HepG2 (cell line): Measurements from ENCODE around the gene CPVL. TPM values are rescaled to one million over a fixed set of nuclear protein-coding genes. Genes with fewer than 3 reads are reported as not detected.

Source experiments
- HNRNPL ChIP-seq: fragments of 200-400 bp; formaldehyde crosslinking; IDR thresholded peaks from 2 replicates; pipeline ENCODE4 v1.6.1; 2017; ENCODE audit warnings: mild to moderate bottlenecking, low read depth, low read length
- KDM5A ChIP-seq: fragments of 200-600 bp; sonication (generic); IDR thresholded peaks from 2 replicates; pipeline ENCODE4 v1.7.0; 2018; ENCODE audit warnings: antibody characterized with exemption, mild to moderate bottlenecking, low read length, borderline replicate concordance
- NAIF1 ChIP-seq: sonication (generic); formaldehyde crosslinking; IDR thresholded peaks from 2 replicates; pipeline ENCODE4 v1.5.0; 2020; ENCODE audit warnings: mild to moderate bottlenecking, missing genetic modification reagents, borderline replicate concordance
- NFE2L2 ChIP-seq: fragments of 150-350 bp; IDR thresholded peaks from 2 replicates; pipeline ENCODE4 v1.6.1; 2014; ENCODE audit warnings: low read length
- NFYB ChIP-seq: sonication (generic); formaldehyde crosslinking; IDR thresholded peaks from 2 replicates; pipeline ENCODE4 v1.4.0; 2020; ENCODE audit warnings: missing genetic modification reagents
- POLR2A ChIP-seq, 2 experiments: IDR thresholded peaks; 2 replicates each; pipeline ENCODE4 v1.6.1; 2011; ENCODE audit warnings: low read depth in 2 of 2, low read length in 2 of 2, mild to moderate bottlenecking in 1 of 2, moderate library complexity in 1 of 2; ENCODE audit not compliant: insufficient read depth in 1 of 2
- RAD21 ChIP-seq: fragments of 450-650 bp; formaldehyde crosslinking; IDR thresholded peaks from 2 replicates; pipeline ENCODE4 v1.5.0; 2020; ENCODE audit warnings: mild to moderate bottlenecking
- RXRA ChIP-seq: sonication (generic); formaldehyde crosslinking; IDR thresholded peaks from 2 replicates; pipeline ENCODE4 v1.5.1; 2020; ENCODE audit warnings: missing genetic modification reagents
- TMF1 ChIP-seq: sonication (generic); formaldehyde crosslinking; IDR thresholded peaks from 2 replicates; pipeline ENCODE4 v1.8.1; 2022; ENCODE audit warnings: low read depth, missing genetic modification reagents
- TOPORS ChIP-seq: sonication (generic); formaldehyde crosslinking; IDR thresholded peaks from 2 replicates; pipeline ENCODE4 v1.8.0; 2023; ENCODE audit warnings: mild to moderate bottlenecking, missing genetic modification reagents
- XBP1 ChIP-seq: sonication (generic); formaldehyde crosslinking; IDR thresholded peaks from 2 replicates; pipeline ENCODE4 v1.5.0; 2020; ENCODE audit warnings: missing genetic modification reagents
- ZMAT3 ChIP-seq: sonication (generic); formaldehyde crosslinking; conservative IDR thresholded peaks from 2 replicates; pipeline ENCODE4 v1.7.0; 2021; ENCODE audit warnings: missing genetic modification reagents
- ZMYM4 ChIP-seq: sonication (generic); formaldehyde crosslinking; IDR thresholded peaks from 2 replicates; pipeline ENCODE4 v1.8.1; 2023; ENCODE audit warnings: mild to moderate bottlenecking, missing genetic modification reagents
- ZNF24 ChIP-seq: fragments of 450-650 bp; IDR thresholded peaks from 2 replicates; pipeline ENCODE4 v1.6.1; 2017; ENCODE audit warnings: antibody characterized with exemption, mild to moderate bottlenecking
- ZNF3 ChIP-seq: IDR thresholded peaks from 2 replicates; pipeline ENCODE4 v1.7.0; 2017; ENCODE audit warnings: inconsistent platforms
- ZNF333 ChIP-seq: sonication (generic); formaldehyde crosslinking; IDR thresholded peaks from 2 replicates; pipeline ENCODE4 v1.4.0; 2020; ENCODE audit warnings: mild to moderate bottlenecking, missing genetic modification reagents, borderline replicate concordance
- ZNF567 ChIP-seq: sonication (generic); formaldehyde crosslinking; IDR thresholded peaks from 2 replicates; pipeline ENCODE4 v1.8.1; 2023; ENCODE audit warnings: mild to moderate bottlenecking, missing genetic modification reagents, borderline replicate concordance
- ZNF569 ChIP-seq: sonication (generic); formaldehyde crosslinking; IDR thresholded peaks from 2 replicates; pipeline ENCODE4 v1.5.0; 2020; ENCODE audit warnings: mild to moderate bottlenecking, missing genetic modification reagents, moderate library complexity, borderline replicate concordance
- ZNF598 ChIP-seq: sonication (generic); formaldehyde crosslinking; IDR thresholded peaks from 2 replicates; pipeline ENCODE4 v1.5.1; 2020; ENCODE audit warnings: mild to moderate bottlenecking, missing genetic modification reagents, borderline replicate concordance
- ZNF660 ChIP-seq: sonication (generic); formaldehyde crosslinking; IDR thresholded peaks from 2 replicates; pipeline ENCODE4 v1.5.1; 2020; ENCODE audit warnings: mild to moderate bottlenecking, low read depth, missing genetic modification reagents, borderline replicate concordance
- ZNF703 ChIP-seq: sonication (generic); formaldehyde crosslinking; IDR thresholded peaks from 2 replicates; pipeline ENCODE4 v1.5.1; 2020; ENCODE audit warnings: missing genetic modification reagents, mild to moderate bottlenecking, moderate library complexity, borderline replicate concordance
- ZNF746 ChIP-seq: sonication (generic); formaldehyde crosslinking; IDR thresholded peaks from 2 replicates; pipeline ENCODE4 v1.8.0; 2022; ENCODE audit warnings: mild to moderate bottlenecking, missing genetic modification reagents
- ZSCAN12 ChIP-seq: sonication (generic); formaldehyde crosslinking; IDR thresholded peaks from 2 replicates; pipeline ENCODE4 v1.9.0; 2021; ENCODE audit warnings: mild to moderate bottlenecking, missing genetic modification reagents
- polyA plus RNA-seq, 8 experiments: library from polyadenylated mRNA; depleted of rRNA in 3 of 8; stranded (reverse) in 7 of 8; unstranded in 1 of 8; fragments of >200 nt; fragmentation: Illumina TruSeq in 4 of 8; extraction: Trizol in 4 of 8; gene quantifications; 2 replicates each; pipeline versions ENCODE4 v1.2.1 to v1.2.3, GENCODE V29; 2011 to 2016; ENCODE audit warnings: low read depth in 4 of 8, missing spikeins in 1 of 8, mixed read lengths in 1 of 8; ENCODE audit not compliant: insufficient read depth in 1 of 8
- total RNA-seq, 5 experiments: library from RNA; depleted of rRNA; stranded (reverse); fragments of >200 nt; fragmentation: Illumina TruSeq; extraction: Trizol; gene quantifications; 2 replicates each; pipeline ENCODE4 v1.2.3, GENCODE V29; 2016; ENCODE audit warnings: low read depth in 1 of 5
- TF ChIP-seq, protein P1 (sequence below): sonication (generic); formaldehyde crosslinking; IDR thresholded peaks from 2 replicates; pipeline ENCODE4 v1.5.0; 2020; ENCODE audit warnings: missing genetic modification reagents
- TF ChIP-seq, protein P2 (sequence below): sonication (generic); formaldehyde crosslinking; IDR thresholded peaks from 2 replicates; pipeline ENCODE4 v1.5.1; 2020; ENCODE audit warnings: mild to moderate bottlenecking, missing genetic modification reagents, moderate library complexity
- TF ChIP-seq, protein P3 (sequence below): sonication (generic); IDR thresholded peaks from 2 replicates; pipeline ENCODE4 v1.6.1; 2016; ENCODE audit warnings: low read depth, borderline replicate concordance
- TF ChIP-seq, protein P4 (sequence below): sonication (generic); formaldehyde crosslinking; IDR thresholded peaks from 2 replicates; pipeline ENCODE4 v1.4.0; 2020; ENCODE audit warnings: mild to moderate bottlenecking, missing genetic modification reagents

CPVL gene
- total and polyA plus RNA-seq, 2 of the 13 experiments (the other 11 are each of a cell fraction or from before 2014, with no cell fraction given): 59.2 to 294 TPM

DNA sequence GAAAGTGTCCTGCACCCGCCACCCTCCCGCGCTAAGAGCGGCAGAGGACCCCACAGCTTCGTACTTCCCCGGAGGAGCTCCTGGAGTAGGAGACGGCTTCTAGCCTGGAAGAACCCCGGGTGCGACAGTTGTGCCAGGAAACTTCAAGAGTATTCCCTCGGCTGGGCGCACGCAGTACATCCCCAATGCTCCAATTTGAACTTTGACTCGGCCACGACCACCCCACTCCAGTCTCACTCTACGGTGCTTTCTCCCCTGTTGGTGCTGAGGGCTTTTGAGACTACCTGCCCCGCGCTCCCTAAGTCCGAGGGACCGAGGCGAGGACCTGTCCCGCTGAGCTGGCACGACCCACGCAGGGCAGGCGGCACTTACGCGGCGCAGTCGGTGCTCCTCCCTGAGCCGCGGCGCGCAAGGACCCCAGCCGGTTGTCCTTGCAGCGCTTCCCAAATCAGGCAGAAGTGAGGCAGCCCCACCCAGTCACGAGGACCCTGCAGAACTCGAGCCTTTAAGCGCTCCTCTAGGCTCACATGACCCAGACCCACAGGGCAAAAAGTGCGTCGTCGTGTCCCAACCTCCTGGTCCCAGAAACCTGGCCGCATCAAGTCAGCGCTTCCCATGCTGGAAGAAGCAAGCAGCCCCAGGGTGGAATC is at the start of gene CPVL (continued):
- no peak for TF ChIP-seq ZMAT3
- TF ChIP-seq RXRA (CRISPR knock-in tag): 0 out of 2 replicates have a peak, but pooled peaks have one; percentile 64
- peak; percentile 26; the same call in 1 of the 2 replicates for TF ChIP-seq ZMYM4 (CRISPR knock-in tag)
- no peak for TF ChIP-seq ZNF598 (CRISPR knock-in tag)
- TF ChIP-seq RAD21 (CRISPR knock-in tag): no peak
- TF ChIP-seq ZNF660 (CRISPR knock-in tag): no peak
- TF ChIP-seq POLR2A (IDR thresholded peaks at IDR 0.05; ENCODE audit: insufficient read depth in 1 of 2, low read depth in 2 of 2, low read length in 2 of 2): peak; percentile 69 to 73
- no peak for TF ChIP-seq TOPORS (CRISPR knock-in tag)
- TF ChIP-seq, protein P1, sequence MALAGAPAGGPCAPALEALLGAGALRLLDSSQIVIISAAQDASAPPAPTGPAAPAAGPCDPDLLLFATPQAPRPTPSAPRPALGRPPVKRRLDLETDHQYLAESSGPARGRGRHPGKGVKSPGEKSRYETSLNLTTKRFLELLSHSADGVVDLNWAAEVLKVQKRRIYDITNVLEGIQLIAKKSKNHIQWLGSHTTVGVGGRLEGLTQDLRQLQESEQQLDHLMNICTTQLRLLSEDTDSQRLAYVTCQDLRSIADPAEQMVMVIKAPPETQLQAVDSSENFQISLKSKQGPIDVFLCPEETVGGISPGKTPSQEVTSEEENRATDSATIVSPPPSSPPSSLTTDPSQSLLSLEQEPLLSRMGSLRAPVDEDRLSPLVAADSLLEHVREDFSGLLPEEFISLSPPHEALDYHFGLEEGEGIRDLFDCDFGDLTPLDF (CRISPR knock-in tag): no peak
- TF ChIP-seq, protein P2, sequence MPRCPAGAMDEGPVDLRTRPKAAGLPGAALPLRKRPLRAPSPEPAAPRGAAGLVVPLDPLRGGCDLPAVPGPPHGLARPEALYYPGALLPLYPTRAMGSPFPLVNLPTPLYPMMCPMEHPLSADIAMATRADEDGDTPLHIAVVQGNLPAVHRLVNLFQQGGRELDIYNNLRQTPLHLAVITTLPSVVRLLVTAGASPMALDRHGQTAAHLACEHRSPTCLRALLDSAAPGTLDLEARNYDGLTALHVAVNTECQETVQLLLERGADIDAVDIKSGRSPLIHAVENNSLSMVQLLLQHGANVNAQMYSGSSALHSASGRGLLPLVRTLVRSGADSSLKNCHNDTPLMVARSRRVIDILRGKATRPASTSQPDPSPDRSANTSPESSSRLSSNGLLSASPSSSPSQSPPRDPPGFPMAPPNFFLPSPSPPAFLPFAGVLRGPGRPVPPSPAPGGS: no peak
- no peak for TF ChIP-seq ZNF3 (CRISPR knock-in tag)
- no peak for TF ChIP-seq ZNF569
- no peak for TF ChIP-seq ZNF333
- no peak for TF ChIP-seq ZNF567 (CRISPR knock-in tag)
- no peak for TF ChIP-seq ZNF746 (CRISPR knock-in tag)
- TF ChIP-seq, protein P3, sequence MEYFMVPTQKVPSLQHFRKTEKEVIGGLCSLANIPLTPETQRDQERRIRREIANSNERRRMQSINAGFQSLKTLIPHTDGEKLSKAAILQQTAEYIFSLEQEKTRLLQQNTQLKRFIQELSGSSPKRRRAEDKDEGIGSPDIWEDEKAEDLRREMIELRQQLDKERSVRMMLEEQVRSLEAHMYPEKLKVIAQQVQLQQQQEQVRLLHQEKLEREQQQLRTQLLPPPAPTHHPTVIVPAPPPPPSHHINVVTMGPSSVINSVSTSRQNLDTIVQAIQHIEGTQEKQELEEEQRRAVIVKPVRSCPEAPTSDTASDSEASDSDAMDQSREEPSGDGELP: no peak
- TF ChIP-seq NAIF1: no peak
- TF ChIP-seq TMF1 (CRISPR knock-in tag): no peak; the same call in 1 of the 2 replicates
- 0 out of 2 replicates have a peak, but pooled peaks have one; percentile 27 for TF ChIP-seq KDM5A
- no peak for TF ChIP-seq ZSCAN12
- no peak for TF ChIP-seq ZNF703
- TF ChIP-seq, protein P4, sequence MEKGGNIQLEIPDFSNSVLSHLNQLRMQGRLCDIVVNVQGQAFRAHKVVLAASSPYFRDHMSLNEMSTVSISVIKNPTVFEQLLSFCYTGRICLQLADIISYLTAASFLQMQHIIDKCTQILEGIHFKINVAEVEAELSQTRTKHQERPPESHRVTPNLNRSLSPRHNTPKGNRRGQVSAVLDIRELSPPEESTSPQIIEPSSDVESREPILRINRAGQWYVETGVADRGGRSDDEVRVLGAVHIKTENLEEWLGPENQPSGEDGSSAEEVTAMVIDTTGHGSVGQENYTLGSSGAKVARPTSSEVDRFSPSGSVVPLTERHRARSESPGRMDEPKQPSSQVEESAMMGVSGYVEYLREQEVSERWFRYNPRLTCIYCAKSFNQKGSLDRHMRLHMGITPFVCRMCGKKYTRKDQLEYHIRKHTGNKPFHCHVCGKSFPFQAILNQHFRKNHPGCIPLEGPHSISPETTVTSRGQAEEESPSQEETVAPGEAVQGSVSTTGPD (CRISPR knock-in tag): no peak
- TF ChIP-seq XBP1 (CRISPR knock-in tag): no peak
- TF ChIP-seq NFE2L2: no peak
- peak; percentile 72 for TF ChIP-seq HNRNPL
- TF ChIP-seq NFYB (CRISPR knock-in tag): no peak
- no peak for TF ChIP-seq ZNF24
